ENCODE results near the gene GPR37L1. TPM values are rescaled to one million over a fixed set of nuclear protein-coding genes. Genes with fewer than 3 reads are reported as not detected.
"Not testable (repeated sequence)": the region's sequence is repeated elsewhere in the genome, so short reads cannot be mapped to it uniquely, and the experiment has no call there.

Gene GPR37L1
- total and polyA plus RNA-seq, 12 donors: 0.03 to 0.20 (median 0.05) TPM; not detected in 7

DNA sequence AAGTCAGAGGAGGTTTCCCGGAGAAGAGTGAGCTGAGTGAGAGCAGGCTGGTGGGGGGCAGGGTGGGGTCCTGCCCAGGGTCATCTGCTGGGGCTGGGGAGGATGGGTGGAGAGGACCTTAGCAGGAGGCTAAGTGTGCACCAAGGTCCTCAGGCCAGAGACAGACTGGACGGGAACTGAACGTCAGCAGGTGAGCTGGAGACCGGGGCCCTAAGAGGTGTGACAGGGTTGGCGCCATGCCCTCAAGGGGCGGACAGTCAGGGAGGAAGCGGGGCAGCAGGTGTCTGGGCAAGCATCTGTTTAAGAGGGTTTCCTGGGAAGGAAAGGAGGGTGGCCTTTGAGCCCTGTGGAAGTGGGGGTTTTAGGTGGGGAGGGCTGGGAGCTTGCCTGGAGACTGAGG, 51.3 kb downstream of the GPR37L1 start:
- no peaks in the 10 kb centered on the region for H3K4me1 ChIP-seq
- H3K9me3 ChIP-seq: no peaks in the 10 kb centered on the region
- H3K27ac ChIP-seq: no peak overlapping the region
- no peak for ATAC-seq
- H3K4me3 ChIP-seq: no peak overlapping the region
- WGBS, 2 donors: 83 to 94% methylated on average over 7 of the region's 7 CpGs
- no peak for DNase-seq
- intact Hi-C loops (cut with DNase I): no loop called here
- no peaks in the 10 kb centered on the region for H3K27me3 ChIP-seq
- TF ChIP-seq, protein P1, sequence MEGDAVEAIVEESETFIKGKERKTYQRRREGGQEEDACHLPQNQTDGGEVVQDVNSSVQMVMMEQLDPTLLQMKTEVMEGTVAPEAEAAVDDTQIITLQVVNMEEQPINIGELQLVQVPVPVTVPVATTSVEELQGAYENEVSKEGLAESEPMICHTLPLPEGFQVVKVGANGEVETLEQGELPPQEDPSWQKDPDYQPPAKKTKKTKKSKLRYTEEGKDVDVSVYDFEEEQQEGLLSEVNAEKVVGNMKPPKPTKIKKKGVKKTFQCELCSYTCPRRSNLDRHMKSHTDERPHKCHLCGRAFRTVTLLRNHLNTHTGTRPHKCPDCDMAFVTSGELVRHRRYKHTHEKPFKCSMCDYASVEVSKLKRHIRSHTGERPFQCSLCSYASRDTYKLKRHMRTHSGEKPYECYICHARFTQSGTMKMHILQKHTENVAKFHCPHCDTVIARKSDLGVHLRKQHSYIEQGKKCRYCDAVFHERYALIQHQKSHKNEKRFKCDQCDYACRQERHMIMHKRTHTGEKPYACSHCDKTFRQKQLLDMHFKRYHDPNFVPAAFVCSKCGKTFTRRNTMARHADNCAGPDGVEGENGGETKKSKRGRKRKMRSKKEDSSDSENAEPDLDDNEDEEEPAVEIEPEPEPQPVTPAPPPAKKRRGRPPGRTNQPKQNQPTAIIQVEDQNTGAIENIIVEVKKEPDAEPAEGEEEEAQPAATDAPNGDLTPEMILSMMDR (IDR thresholded peaks at IDR 0.05): no peak
- no peaks in the 10 kb centered on the region for H3K36me3 ChIP-seq

DNA sequence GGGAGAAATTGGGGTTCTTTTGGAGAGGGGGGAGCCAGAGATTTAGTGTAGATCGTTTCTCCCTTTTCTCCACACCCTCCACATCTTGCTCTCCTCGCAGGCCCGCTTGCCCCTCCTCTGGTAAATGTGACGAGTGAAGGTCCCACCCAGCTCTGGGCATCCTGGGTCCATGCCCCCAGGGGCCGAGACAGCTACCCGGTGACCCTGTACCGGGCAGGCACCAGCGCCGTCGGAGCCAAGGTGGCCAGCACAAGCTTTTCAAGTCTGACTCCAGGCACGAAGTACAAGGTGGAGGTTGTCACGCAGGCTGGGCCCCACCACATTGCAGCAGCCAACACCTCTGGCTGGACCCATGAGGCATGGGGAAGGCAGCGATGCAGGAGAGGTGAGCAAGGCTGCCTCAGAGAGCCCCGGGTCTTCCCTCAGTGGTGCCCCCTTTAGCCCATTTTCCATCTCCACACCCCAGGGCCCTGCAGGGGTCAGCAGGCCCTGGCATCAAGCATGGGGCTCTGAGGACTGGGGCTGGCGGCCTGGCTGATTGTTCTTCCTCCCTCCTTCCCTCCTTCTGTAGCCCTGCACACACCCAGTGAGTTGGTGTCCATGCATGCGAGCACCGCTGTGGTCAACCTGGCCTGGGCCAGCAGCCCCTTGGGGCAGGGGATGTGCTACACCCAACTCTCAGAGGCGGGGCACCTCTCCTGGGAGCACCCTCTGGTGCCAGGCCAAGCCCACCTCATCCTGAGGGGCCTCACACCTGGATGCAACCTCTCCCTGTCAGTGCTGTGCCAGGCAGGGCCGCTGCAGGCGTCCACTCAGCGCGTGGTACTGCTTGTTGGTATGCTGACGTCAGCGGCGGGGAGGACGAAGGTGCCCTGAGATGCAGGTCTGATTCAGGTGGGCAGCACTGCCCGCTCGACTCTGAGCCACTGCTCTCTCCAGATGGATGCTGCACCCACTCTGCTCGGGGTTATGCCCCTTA, 54.5 kb downstream of the GPR37L1 start:
- intact Hi-C loops (cut with DNase I): no loop called here
- Histone ChIP-seq H3K4me3 (no peak overlapping the region), H3K27ac (no peak overlapping the region), H3K9me3 (no peaks in the 10 kb centered on the region), H3K27me3 (peaks cover 0 to 6% (median 0%) of the 10 kb centered on the region in 7 donors), H3K4me1 (no peaks in the 10 kb centered on the region), H3K36me3 (no peaks in the 10 kb centered on the region)
- DNase-seq (no peak), ATAC-seq (peak in 1 of 8 donors; percentile 7)
- TF ChIP-seq, protein P1 (IDR thresholded peaks at IDR 0.05): no peak
- 89 to 93% methylated on average over 29 of the region's 29 CpGs for WGBS, 2 donors

DNA sequence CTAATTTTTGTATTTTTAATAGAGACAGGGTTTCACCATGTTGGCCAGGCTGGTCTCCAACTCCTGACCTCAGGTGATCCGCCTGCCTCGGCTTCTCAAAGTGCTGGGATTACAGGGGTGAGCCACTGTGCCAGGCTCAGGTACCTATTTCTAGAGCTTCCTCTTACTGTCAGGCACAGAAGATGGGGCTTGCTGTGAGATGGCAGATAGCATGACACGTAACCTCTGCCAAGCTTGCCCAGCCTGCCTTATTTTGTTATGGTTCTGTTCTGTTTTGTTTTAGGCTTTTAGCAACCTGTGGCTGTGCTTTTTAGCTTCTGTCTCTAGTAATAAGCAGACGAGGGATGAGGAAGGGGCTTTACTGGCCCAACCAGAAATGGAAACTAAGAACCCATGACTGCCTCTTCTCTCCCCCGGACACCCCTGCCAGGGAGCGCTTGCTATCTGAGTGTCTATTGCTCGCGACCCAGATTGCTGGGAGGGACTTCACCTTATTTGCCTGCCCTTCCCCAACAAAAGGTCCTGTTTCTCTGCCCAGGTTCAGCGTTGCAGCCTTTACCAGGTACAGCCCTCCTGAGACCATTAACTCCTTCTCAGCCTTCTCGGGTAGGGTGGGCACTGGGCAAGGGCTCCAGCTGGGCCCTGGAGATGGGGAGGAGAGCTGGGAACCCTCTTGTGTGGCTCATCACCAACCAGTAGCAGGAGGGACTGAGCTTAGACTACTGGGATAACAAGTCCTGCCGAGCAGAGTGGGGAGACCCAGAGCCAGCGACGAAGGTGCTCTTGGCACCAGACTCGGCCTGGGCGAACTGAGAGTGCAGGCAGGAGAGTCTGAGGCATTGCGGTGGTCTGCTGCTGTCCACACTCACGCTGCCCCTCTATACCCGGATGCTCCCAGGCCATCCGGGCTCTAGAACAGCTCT, 57.4 kb downstream of the GPR37L1 start:
- 70 to 84% methylated on average over 19 of the region's 19 CpGs for WGBS, 2 donors
- no peak overlapping the region for H3K27ac ChIP-seq
- no peak for ATAC-seq
- H3K4me3 ChIP-seq: no peak overlapping the region
- peaks cover 0 to 17% (median 4%) of the 10 kb centered on the region in 7 donors for H3K27me3 ChIP-seq
- DNase-seq: no peak
- peaks cover 0 to 6% (median 0%) of the 10 kb centered on the region in 9 donors for H3K4me1 ChIP-seq
- intact Hi-C loops (cut with DNase I): loop anchor here in 1 of 10 donors (5.0 kb wide), 1 partner anchor 537 kb away; no protein-coding TSS in a partner anchor
- H3K36me3 ChIP-seq: no peaks in the 10 kb centered on the region
- TF ChIP-seq, protein P1 (IDR thresholded peaks at IDR 0.05): no peak
- no peaks in the 10 kb centered on the region for H3K9me3 ChIP-seq

DNA sequence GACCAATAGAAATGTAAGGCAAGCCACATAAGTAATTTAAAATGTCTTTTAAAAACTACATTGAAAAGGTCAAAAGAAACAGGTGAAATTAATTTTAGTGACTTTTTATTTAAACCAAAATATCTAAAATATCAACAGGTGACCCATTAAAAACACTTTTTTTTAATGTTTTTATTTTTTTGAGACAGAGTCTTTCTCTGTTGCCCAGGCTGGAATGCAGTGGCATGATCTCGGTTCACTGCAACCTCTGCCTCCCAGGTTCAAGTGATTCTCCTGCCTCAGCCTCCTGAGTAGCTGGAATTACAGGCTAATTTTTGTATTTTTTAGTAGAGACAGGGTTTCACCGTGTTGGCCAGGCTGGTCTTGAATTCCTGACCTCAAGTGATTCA, 58.0 kb downstream of the GPR37L1 start:
- not testable (repeated sequence) for H3K9me3 ChIP-seq, H3K36me3 ChIP-seq, DNase-seq, H3K4me3 ChIP-seq, H3K4me1 ChIP-seq, ATAC-seq, H3K27ac ChIP-seq
- intact Hi-C loops (cut with DNase I): loop anchor here in 1 of 10 donors (5.0 kb wide), 1 partner anchor 537 kb away; no protein-coding TSS in a partner anchor
- H3K27me3 ChIP-seq: peaks cover 0 to 22% (median 4%) of the 10 kb centered on the region in 7 donors
- WGBS, 2 donors: 58 to 72% methylated on average over 2 of the region's 2 CpGs
